HFFc6 (cell line): ENCODE data around the gene RSF1. TPM values are rescaled to one million over a fixed set of nuclear protein-coding genes. Genes with fewer than 3 reads are reported as not detected.

Experiments used
- DNase-seq: peaks from one replicate; pipeline ENCODE4 v3.0.0-alpha.2; 2018
- H3K27ac Mint-ChIP-seq: 2 replicates; pipeline ENCODE4 v1.8.0; 2020; ENCODE audit warnings: mild to moderate bottlenecking, mixed read lengths
- H3K27me3 Mint-ChIP-seq: 2 replicates; pipeline ENCODE4 v1.8.0; 2021; ENCODE audit warnings: mild to moderate bottlenecking, moderate library complexity, mixed read lengths; ENCODE audit not compliant: insufficient read depth
- H3K36me3 Mint-ChIP-seq: 2 replicates; pipeline ENCODE4 v1.8.0; 2021; ENCODE audit warnings: low read depth, mixed read lengths
- H3K4me1 Mint-ChIP-seq: 2 replicates; pipeline ENCODE4 v1.8.0; 2020; ENCODE audit warnings: low read depth, mixed read lengths
- H3K4me3 Mint-ChIP-seq: 2 replicates; pipeline ENCODE4 v1.8.0; 2020; ENCODE audit warnings: mild to moderate bottlenecking, moderate library complexity, mixed read lengths
- H3K9me3 Mint-ChIP-seq: 2 replicates; pipeline ENCODE4 v1.8.0; 2020; ENCODE audit warnings: mild to moderate bottlenecking, mixed read lengths
- CTCF ChIP-seq: fragments of 200-600 bp; sonication (generic); IDR thresholded peaks from 2 replicates; pipeline ENCODE4 v1.5.0; 2021; ENCODE audit warnings: antibody characterized with exemption, mild to moderate bottlenecking
- total RNA-seq, 6 experiments: library from RNA; stranded (reverse); fragmentation: NEBNext Ultra II Directional; extraction: Animal tissue kit (Norgen Biotek cat#: 25700); gene quantifications; 2 replicates in 1 of 6; 3 replicates in 5 of 6; pipeline ENCODE4 v1.2.3, GENCODE V29; 2021

The RSF1 gene
- total RNA-seq, 6 experiments from 2014 or later = 44.7 to 59.2 (median 55.3) TPM

- H3K27ac Mint-ChIP-seq = no peak overlapping the region
- H3K27me3 Mint-ChIP-seq = no peaks in the 10 kb centered on the region; the same call in 1 of the 2 replicates
- no peak for DNase-seq
- H3K4me1 Mint-ChIP-seq = peaks cover 27% of the 10 kb centered on the region
- H3K9me3 Mint-ChIP-seq = no peaks in the 10 kb centered on the region
- no peak overlapping the region for H3K4me3 Mint-ChIP-seq
- no peak for TF ChIP-seq CTCF
- H3K36me3 Mint-ChIP-seq = no peaks in the 10 kb centered on the region
These were observed 36.0 kb downstream of the RSF1 start for GRCh38 chr11:77784572-77784971.

GRCh38 chr11:77783025-77783424 lies 37.5 kb downstream of the RSF1 start:
- no peak overlapping the region for H3K27ac Mint-ChIP-seq
- no peak overlapping the region for H3K4me3 Mint-ChIP-seq
- no peaks in the 10 kb centered on the region; the same call in 1 of the 2 replicates for H3K27me3 Mint-ChIP-seq
- TF ChIP-seq CTCF = no peak
- no peaks in the 10 kb centered on the region for H3K36me3 Mint-ChIP-seq
- peaks cover 17% of the 10 kb centered on the region for H3K4me1 Mint-ChIP-seq
- no peaks in the 10 kb centered on the region for H3K9me3 Mint-ChIP-seq
- no peak for DNase-seq

GRCh38 chr11:77779935-77780334 lies 40.6 kb downstream of the RSF1 start:
- no peaks in the 10 kb centered on the region for H3K9me3 Mint-ChIP-seq
- peak; percentile 42 for DNase-seq
- no peak for TF ChIP-seq CTCF
- H3K27ac Mint-ChIP-seq = no peak overlapping the region
- no peaks in the 10 kb centered on the region for H3K36me3 Mint-ChIP-seq
- H3K4me3 Mint-ChIP-seq = no peak overlapping the region
- H3K4me1 Mint-ChIP-seq = peaks cover 18% of the 10 kb centered on the region
- no peaks in the 10 kb centered on the region for H3K27me3 Mint-ChIP-seq

GRCh38 chr11:77778549-77778948 lies 42.0 kb downstream of the RSF1 start:
- DNase-seq = no peak
- H3K27ac Mint-ChIP-seq = no peak overlapping the region
- no peaks in the 10 kb centered on the region for H3K27me3 Mint-ChIP-seq
- no peak for TF ChIP-seq CTCF
- H3K36me3 Mint-ChIP-seq = no peaks in the 10 kb centered on the region
- peaks cover 18% of the 10 kb centered on the region for H3K4me1 Mint-ChIP-seq
- H3K4me3 Mint-ChIP-seq = no peak overlapping the region
- no peaks in the 10 kb centered on the region for H3K9me3 Mint-ChIP-seq

- no peaks in the 10 kb centered on the region for H3K36me3 Mint-ChIP-seq
- no peak overlapping the region for H3K27ac Mint-ChIP-seq
- no peaks in the 10 kb centered on the region for H3K27me3 Mint-ChIP-seq
These were observed 42.4 kb downstream of the RSF1 start for GRCh38 chr11:77778118-77778517.

More at GRCh38 chr11:77778118-77778517, 42.4 kb downstream of the RSF1 start:
- Mint-ChIP-seq H3K9me3 (no peaks in the 10 kb centered on the region), H3K4me1 (peaks cover 18% of the 10 kb centered on the region), H3K4me3 (no peak overlapping the region)
- DNase-seq = no peak
- TF ChIP-seq CTCF = no peak
